Effector CD4-positive, alpha-beta T cell (primary cell): ENCODE measurements around the gene STUM.
A peak's percentile ranks its signal among the peaks of the same experiment; 100 is the strongest.

Source experiments
- DNase-seq: peaks from one replicate; pipeline ENCODE4 v3.0.0-alpha.2; 2020

The STUM gene

DNA sequence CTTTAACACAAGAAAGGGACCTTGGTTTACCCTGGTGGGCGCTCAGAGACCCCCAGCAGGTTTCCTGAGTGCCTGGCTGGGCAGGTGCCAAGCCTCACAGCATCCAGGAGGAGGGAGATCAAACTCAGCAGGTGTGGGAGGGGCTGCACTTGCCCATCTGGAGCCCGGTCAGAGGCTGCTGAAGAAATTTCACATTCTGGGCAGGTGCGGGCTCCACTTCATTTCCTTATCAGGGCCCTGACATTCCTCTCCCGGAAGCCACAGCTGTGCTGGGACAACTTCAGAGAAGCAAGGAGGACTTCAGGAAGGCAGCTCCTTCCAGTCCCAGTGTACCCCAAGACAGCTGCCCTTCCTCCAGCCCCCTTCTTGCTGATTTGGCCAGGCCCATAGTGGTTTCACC is 107.6 kb downstream of the STUM start:
- no peak for DNase-seq

DNA sequence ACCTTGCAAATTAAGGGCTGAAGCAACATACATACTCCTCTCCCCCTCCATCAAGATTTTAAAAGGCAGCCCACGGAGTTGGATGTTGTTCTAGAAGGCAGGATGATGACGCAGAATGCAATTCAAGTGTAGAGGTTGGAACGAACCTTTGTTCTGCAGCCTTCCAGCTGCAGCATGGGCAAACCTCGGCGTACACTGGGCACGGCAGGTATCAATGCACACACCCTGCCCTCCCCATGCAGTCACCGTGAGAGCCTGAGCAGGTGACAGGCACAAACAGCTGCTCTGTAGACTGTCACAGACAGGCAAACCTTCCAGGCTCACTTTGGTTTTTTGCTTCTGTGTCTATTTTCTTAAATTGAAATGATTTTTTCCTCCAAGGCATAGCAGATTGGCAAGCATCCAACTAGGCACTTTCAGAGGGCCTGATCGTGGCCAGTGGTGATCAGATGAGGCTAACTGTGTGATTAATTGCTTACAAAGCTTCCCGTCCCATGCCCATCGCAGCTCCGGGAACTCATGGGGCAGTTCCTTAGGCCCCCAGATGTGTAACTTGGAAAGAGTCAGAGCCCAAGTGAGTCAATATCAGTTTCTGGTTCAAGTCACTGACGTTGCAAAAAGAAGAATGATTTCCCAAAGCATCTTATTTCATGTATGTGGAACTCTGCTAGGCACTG is 108.2 kb downstream of the STUM start:
- DNase-seq = peak; percentile 56

DNA sequence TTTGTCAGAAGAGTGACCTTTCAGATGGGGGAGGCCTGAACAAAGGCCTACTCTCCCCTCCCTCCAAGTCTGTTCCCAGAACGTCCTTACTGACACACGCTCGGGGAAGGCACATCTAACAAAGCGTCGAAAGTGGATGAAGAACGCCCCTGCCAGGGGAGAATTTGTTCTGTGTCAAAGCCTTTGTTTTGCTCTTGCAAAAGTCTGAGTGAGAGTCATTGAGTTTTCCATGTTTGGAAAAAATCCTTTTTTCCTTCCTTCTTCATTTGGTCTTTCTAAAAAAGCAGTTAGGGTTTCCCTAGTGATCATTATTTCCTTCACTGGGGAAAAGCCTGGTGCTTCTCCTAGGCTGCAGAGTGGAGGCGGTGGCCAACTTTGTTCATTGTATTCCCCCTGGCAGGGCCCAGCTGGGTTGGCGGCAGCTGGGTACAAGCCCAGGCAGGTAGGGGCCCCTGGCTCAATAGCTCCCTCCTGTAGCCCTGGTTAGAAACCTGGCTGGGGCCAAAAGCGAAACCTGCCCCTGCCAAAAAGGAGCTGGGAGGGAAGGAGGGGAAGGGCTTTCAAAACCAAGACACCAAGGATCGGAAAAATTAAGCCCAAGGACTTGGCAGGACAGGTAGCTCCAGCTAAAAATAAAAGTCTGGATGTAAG is 109.5 kb downstream of the STUM start:
- no peak for DNase-seq

DNA sequence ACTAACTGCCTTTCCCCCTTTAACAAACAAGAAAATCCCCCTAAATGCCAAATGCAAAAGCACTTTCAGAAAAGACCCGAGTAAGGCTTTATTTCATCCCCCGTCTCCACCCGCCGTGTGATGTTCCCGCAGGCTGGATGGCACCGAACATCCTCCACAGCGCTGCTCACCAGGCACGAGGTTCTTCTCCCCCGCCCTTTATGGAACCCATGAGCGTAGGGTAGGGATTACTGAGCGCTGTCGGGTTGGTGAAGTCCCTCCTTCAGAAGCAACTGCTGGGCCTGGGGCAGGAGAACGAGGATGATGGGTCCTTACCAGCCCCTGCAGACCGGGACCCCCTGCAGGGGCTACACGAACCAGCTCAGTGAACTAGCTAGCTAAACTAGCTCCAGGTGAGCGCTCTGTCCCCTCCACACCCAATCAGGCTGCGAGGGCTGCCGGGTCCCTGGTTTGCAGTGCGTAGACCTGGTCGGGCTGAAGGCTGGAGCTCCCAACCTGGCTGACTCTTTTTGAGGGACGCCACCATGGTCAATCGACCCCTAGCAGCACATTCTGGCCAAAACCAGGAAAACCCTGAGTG is 110.1 kb downstream of the STUM start:
- no peak for DNase-seq
